ENCODE data around the gene SPIRE2.

Gene SPIRE2

GRCh38 chr16:89919535-89920406 is 91.5 kb downstream of the SPIRE2 start:
- no peak for TF ChIP-seq CTCF (IDR thresholded peaks at IDR 0.05; ENCODE audit: insufficient read depth, low read depth, low read length, missing control alignments)
- DNase-seq (ENCODE audit: low read depth): no peak
- no peak overlapping the region for H3K4me3 ChIP-seq (ENCODE audit: low read depth, low read length)

- no peak for DNase-seq (ENCODE audit: low read depth)
- no peak for TF ChIP-seq CTCF (IDR thresholded peaks at IDR 0.05; ENCODE audit: insufficient read depth, low read depth, low read length, missing control alignments)
- H3K4me3 ChIP-seq (ENCODE audit: low read depth, low read length): no peak overlapping the region
Observed at GRCh38 chr16:89920723-89921122, 92.4 kb downstream of the SPIRE2 start.
